H1 (cell line): ENCODE results near the gene HIPK3. TPM values are rescaled to one million over a fixed set of nuclear protein-coding genes. Genes with fewer than 3 reads are reported as not detected.

Experiments used
- CTCF ChIA-PET: fragments of 300-600 bp; sonication (Branson Sonifier 250); formaldehyde crosslinking; loops from one replicate; lab custom pipeline; 2021; ENCODE audit not compliant: partially characterized antibody; lab: Charles Lee
- POLR2A ChIA-PET: fragments of 300-600 bp; sonication (Branson Sonifier 250); formaldehyde crosslinking; loops from one replicate; lab custom pipeline; 2021; ENCODE audit warnings: inconsistent platforms; ENCODE audit not compliant: partially characterized antibody; lab: Charles Lee
- DNase-seq, 2 experiments: peaks; one replicate each; pipeline versions ENCODE4 v3.0.0 to v3.0.0-alpha.2; 2010 to 2022; ENCODE audit warnings: low spot score in 2 of 2, low read depth in 1 of 2, mixed read lengths in 1 of 2
- FAIRE-seq: peaks from 2 replicates; lab custom pipeline; 2011; peaks lifted over from hg19 to GRCh38; lab: Jason Lieb, UNC
- H2AFZ ChIP-seq: 2 replicates; pipeline ENCODE4 v1.8.1; 2012; ENCODE audit warnings: low read length, inconsistent platforms
- H2AK5ac ChIP-seq: 2 replicates; pipeline ENCODE4 v1.6.1; 2013; ENCODE audit warnings: low read depth, low read length
- H2BK120ac ChIP-seq: replicated peaks from 2 replicates; pipeline ENCODE3; 2013; ENCODE audit warnings: low read depth, low read length, inconsistent platforms
- H2BK12ac ChIP-seq: 2 replicates; pipeline ENCODE4 v1.6.1; 2013; ENCODE audit warnings: low read depth, low read length
- H2BK15ac ChIP-seq: 2 replicates; pipeline ENCODE4 v1.6.1; 2013; ENCODE audit warnings: low read length
- H2BK20ac ChIP-seq: 2 replicates; pipeline ENCODE4 v1.6.1; 2013; ENCODE audit warnings: low read length
- H2BK5ac ChIP-seq: 2 replicates; pipeline ENCODE4 v1.6.1; 2013; ENCODE audit warnings: low read depth, low read length
- H3K14ac ChIP-seq: 2 replicates; pipeline ENCODE4 v1.6.1; 2013; ENCODE audit warnings: inconsistent platforms; ENCODE audit not compliant: insufficient read length
- H3K18ac ChIP-seq: 2 replicates; pipeline ENCODE4 v1.6.1; 2013; ENCODE audit warnings: low read length; ENCODE audit errors: extremely low read depth
- H3K23ac ChIP-seq: 2 replicates; pipeline ENCODE4 v1.6.1; 2013; ENCODE audit warnings: inconsistent platforms; ENCODE audit not compliant: insufficient read length
- H3K23me2 ChIP-seq: 2 replicates; pipeline ENCODE4 v1.6.1; 2013; ENCODE audit warnings: low read depth, low read length
- H3K27ac ChIP-seq: 2 replicates; pipeline ENCODE4 v1.6.1; 2011; ENCODE audit warnings: low read depth, low read length, inconsistent platforms
- H3K27me3 ChIP-seq, 4 experiments: replicated peaks in 1 of 4; 1 replicate in 1 of 4; 2 replicates in 3 of 4; pipeline versions ENCODE4 v1.6.1 to v1.8.1; 2011 to 2013; ENCODE audit warnings: low read length in 3 of 4, mild to moderate bottlenecking in 3 of 4, inconsistent platforms in 2 of 4, mixed read lengths in 2 of 4, moderate library complexity in 1 of 4; ENCODE audit not compliant: control insufficient read depth in 3 of 4, insufficient read depth in 3 of 4; ENCODE audit errors: extremely low read depth in 1 of 4
- H3K36me3 ChIP-seq, 4 experiments: 2 replicates each; pipeline versions ENCODE4 v1.6.1 to v1.8.1; 2011 to 2013; ENCODE audit warnings: mild to moderate bottlenecking in 4 of 4, low read length in 3 of 4, moderate library complexity in 2 of 4, control low read depth in 1 of 4, inconsistent platforms in 1 of 4; ENCODE audit not compliant: insufficient read depth in 4 of 4, control insufficient read depth in 2 of 4
- H3K4ac ChIP-seq: replicated peaks from 2 replicates; pipeline ENCODE3; 2013; ENCODE audit warnings: low read length, low read depth, mixed read lengths, inconsistent platforms; ENCODE audit not compliant: insufficient read length
- H3K4me1 ChIP-seq, 4 experiments: replicated peaks in 1 of 4; 1 replicate in 1 of 4; 2 replicates in 3 of 4; pipeline versions ENCODE4 v1.6.1 to v1.8.1; 2011 to 2013; ENCODE audit warnings: low read length in 3 of 4, inconsistent platforms in 2 of 4, mixed read lengths in 1 of 4; ENCODE audit not compliant: insufficient read depth in 4 of 4, control insufficient read depth in 3 of 4
- H3K4me2 ChIP-seq, 2 experiments: 2 replicates each; pipeline versions ENCODE4 v1.6.1 to v1.8.1; 2011 to 2013; ENCODE audit warnings: low read depth in 2 of 2, low read length in 2 of 2, control low read depth in 1 of 2, inconsistent platforms in 1 of 2, mild to moderate bottlenecking in 1 of 2; ENCODE audit not compliant: insufficient read depth in 1 of 2
- H3K4me3 ChIP-seq, 4 experiments: fragments of 200-600, 300-600 bp in 1 of 4; sonication (generic), shearing (Covaris generic), sonication (Bioruptor Twin) in 1 of 4; 2 replicates each; pipeline versions ENCODE4 v1.5.1 to v1.8.1; 2011 to 2016; ENCODE audit warnings: low read length in 4 of 4, low read depth in 3 of 4, control low read depth in 2 of 4, inconsistent platforms in 2 of 4, mild to moderate bottlenecking in 2 of 4, mixed read lengths in 1 of 4, moderate library complexity in 1 of 4; ENCODE audit not compliant: insufficient read depth in 2 of 4; ENCODE audit errors: extremely low read depth in 1 of 4
- H3K56ac ChIP-seq: replicated peaks from 2 replicates; pipeline ENCODE3; 2013; ENCODE audit warnings: low read depth, mild to moderate bottlenecking, mixed read lengths, low read length, inconsistent platforms; ENCODE audit not compliant: insufficient read length
- H3K79me1 ChIP-seq: 2 replicates; pipeline ENCODE4 v1.6.1; 2013; ENCODE audit warnings: low read depth, low read length, control low read depth
- H3K79me2 ChIP-seq, 2 experiments: 2 replicates each; pipeline versions ENCODE4 v1.6.1 to v1.8.1; 2012 to 2013; ENCODE audit warnings: low read length in 2 of 2, mild to moderate bottlenecking in 2 of 2, inconsistent platforms in 1 of 2; ENCODE audit not compliant: insufficient read depth in 2 of 2, control insufficient read depth in 1 of 2
- H3K9ac ChIP-seq, 4 experiments: replicated peaks in 1 of 4; 1 replicate in 1 of 4; 2 replicates in 3 of 4; pipeline versions ENCODE4 v1.6.1 to v1.8.1; 2011 to 2013; ENCODE audit warnings: low read depth in 3 of 4, low read length in 3 of 4, control low read depth in 2 of 4, mild to moderate bottlenecking in 2 of 4, moderate library complexity in 2 of 4, inconsistent platforms in 1 of 4; ENCODE audit errors: extremely low read depth in 1 of 4
- H3K9me3 ChIP-seq, 2 experiments: 2 replicates each; pipeline versions ENCODE4 v1.6.1 to v1.8.1; 2012 to 2013; ENCODE audit warnings: mild to moderate bottlenecking in 2 of 2, moderate library complexity in 2 of 2, control low read depth in 1 of 2, inconsistent platforms in 1 of 2, low read depth in 1 of 2, low read length in 1 of 2, mixed read lengths in 1 of 2; ENCODE audit not compliant: insufficient read depth in 2 of 2
- H4K20me1 ChIP-seq, 2 experiments: replicated peaks in 1 of 2; 2 replicates each; pipeline versions ENCODE3 to v1.8.1; 2011 to 2013; ENCODE audit warnings: inconsistent platforms in 2 of 2, low read length in 2 of 2, mild to moderate bottlenecking in 1 of 2; ENCODE audit not compliant: insufficient read depth in 2 of 2, control insufficient read depth in 1 of 2
- H4K5ac ChIP-seq: 2 replicates; pipeline ENCODE4 v1.6.1; 2013; ENCODE audit warnings: low read length, low read depth, mixed read lengths, inconsistent platforms; ENCODE audit not compliant: insufficient read length
- H4K8ac ChIP-seq: 2 replicates; pipeline ENCODE4 v1.8.0; 2013; ENCODE audit warnings: mild to moderate bottlenecking, moderate library complexity, low read length, inconsistent platforms; ENCODE audit not compliant: insufficient read depth; ENCODE audit errors: extremely low read depth
- H4K91ac ChIP-seq: replicated peaks from 2 replicates; pipeline ENCODE3; 2013; ENCODE audit warnings: low read length, mixed read lengths, inconsistent platforms; ENCODE audit not compliant: insufficient read length
- GTF2F1 ChIP-seq: IDR thresholded peaks from 2 replicates; pipeline ENCODE4 v1.6.1; 2012; ENCODE audit warnings: low read depth, low read length, improper control_type of control experiment, borderline replicate concordance
- KDM4A ChIP-seq: IDR thresholded peaks from one replicate; pipeline ENCODE4 v1.7.1; 2012; ENCODE audit warnings: low read depth, mild to moderate bottlenecking, moderate library complexity, low read length, inconsistent platforms; ENCODE audit not compliant: severe bottlenecking
- MAFK ChIP-seq: IDR thresholded peaks from 2 replicates; pipeline ENCODE4 v1.6.1; 2012; ENCODE audit warnings: low read depth, mild to moderate bottlenecking, improper control_type of control experiment, low read length
- NRF1 ChIP-seq: IDR thresholded peaks from 2 replicates; pipeline ENCODE4 v1.6.1; 2011; ENCODE audit warnings: mild to moderate bottlenecking, low read depth, low read length, improper control_type of control experiment
- POLR2AphosphoS5 ChIP-seq: IDR thresholded peaks from 2 replicates; pipeline ENCODE4 v1.6.1; 2011; ENCODE audit warnings: low read depth, low read length
- POU5F1 ChIP-seq: IDR thresholded peaks from 2 replicates; pipeline ENCODE4 v1.6.1; 2011; ENCODE audit warnings: low read depth, mild to moderate bottlenecking, low read length, moderate library complexity
- RAD21 ChIP-seq, 2 experiments: IDR thresholded peaks in 1 of 2; conservative IDR thresholded peaks in 1 of 2; 2 replicates each; pipeline ENCODE4 v1.6.1; 2011; ENCODE audit warnings: low read depth in 2 of 2, low read length in 2 of 2, improper control_type of control experiment in 1 of 2, inconsistent platforms in 1 of 2, mild to moderate bottlenecking in 1 of 2, moderate library complexity in 1 of 2
- RBBP5 ChIP-seq: IDR thresholded peaks from 2 replicates; pipeline ENCODE4 v1.7.1; 2012; ENCODE audit warnings: low read depth, mild to moderate bottlenecking, inconsistent platforms, low read length, moderate library complexity, borderline replicate concordance
- SAP30 ChIP-seq: fragments of 300-600 bp; sonication (generic); IDR thresholded peaks from 2 replicates; pipeline ENCODE4 v1.7.1; 2012; ENCODE audit warnings: low read length, moderate library complexity, mild to moderate bottlenecking, inconsistent platforms; ENCODE audit not compliant: insufficient read depth, insufficient replicate concordance
- TAF7 ChIP-seq: optimal IDR thresholded peaks from 2 replicates; pipeline ENCODE3; 2011; ENCODE audit warnings: low read depth, mild to moderate bottlenecking, inconsistent platforms, low read length, moderate library complexity, borderline replicate concordance
- WGBS, 2 experiments: shearing (Covaris generic) in 1 of 2; methylation state at CpG; one replicate each; pipeline versions ENCODE4 v1.1.6 to v1.1.7; 2013 to 2015; ENCODE audit warnings: low lambda C conversion rate in 2 of 2, mixed read lengths in 2 of 2, inconsistent platforms in 1 of 2, low coverage in 1 of 2, missing lambda C conversion rate in 1 of 2; ENCODE audit not compliant: insufficient replicate concordance in 2 of 2, insufficient coverage in 1 of 2, insufficient read length in 1 of 2; ENCODE audit errors: extremely low coverage in 1 of 2, missing lambda C conversion rate in 1 of 2; 5-methylcytosine and 5-hydroxymethylcytosine counted together
- polyA plus RNA-seq, 7 experiments: library from polyadenylated mRNA; depleted of rRNA in 3 of 7; stranded (reverse) in 5 of 7; unstranded in 2 of 7; fragments of >200 nt in 5 of 7; fragments of 200-250 nt in 2 of 7; gene quantifications; 1 replicate in 5 of 7; 2 replicates in 1 of 7; 4 replicates in 1 of 7; pipeline versions ENCODE4 v1.2.1 to v1.2.3, GENCODE V29; 2011 to 2013; ENCODE audit warnings: missing spikeins in 2 of 7, mixed read lengths in 2 of 7
- total RNA-seq: library from RNA; stranded (reverse); fragmentation: NEBNext Ultra II Directional; extraction: Animal tissue kit (Norgen Biotek cat#: 25700); gene quantifications from 2 replicates; pipeline ENCODE4 v1.2.1, GENCODE V29; 2021

HIPK3 gene
- total and polyA plus RNA-seq, 2 of the 8 experiments (the other 6 are each of a cell fraction or from before 2014, with no cell fraction given) = 5.0 to 22.3 TPM

- H3K27me3 ChIP-seq = no peaks in the 10 kb centered on the region
- H3K18ac ChIP-seq = no peak overlapping the region
- no peak overlapping the region for H3K4ac ChIP-seq
- no peak overlapping the region for H3K9ac ChIP-seq
- DNase-seq (no peak), FAIRE-seq (no peak)
- H3K4me1 ChIP-seq = no peaks in the 10 kb centered on the region
- H4K8ac ChIP-seq = no peak overlapping the region
- 0 to 45% methylated on average over 1 to 2 of the region's 2 CpGs for WGBS, 2 experiments
- no peak overlapping the region for H2BK5ac ChIP-seq
- no peak overlapping the region for H2BK12ac ChIP-seq
- no peak overlapping the region for H2AFZ ChIP-seq
- ChIA-PET POLR2A (no interaction called here), CTCF (interaction anchor here (0.6 kb wide), 1 partner anchor 385 kb away, joined by 3 read pairs; no protein-coding TSS in a partner anchor)
- H3K36me3 ChIP-seq = no peaks in the 10 kb centered on the region
- no peak overlapping the region for H3K4me2 ChIP-seq
- no peak overlapping the region for H4K91ac ChIP-seq
- no peaks in the 10 kb centered on the region for H4K20me1 ChIP-seq
- no peak overlapping the region for H2BK120ac ChIP-seq
- H3K79me1 ChIP-seq = no peaks in the 10 kb centered on the region
- no peaks in the 10 kb centered on the region for H3K9me3 ChIP-seq
- H2AK5ac ChIP-seq = no peak overlapping the region
- no peak overlapping the region for H4K5ac ChIP-seq
- no peak overlapping the region for H3K27ac ChIP-seq
- H3K79me2 ChIP-seq = no peaks in the 10 kb centered on the region
- no peak overlapping the region for H3K56ac ChIP-seq
- no peaks in the 10 kb centered on the region for H3K23me2 ChIP-seq
- H2BK15ac ChIP-seq = no peak overlapping the region
- H3K14ac ChIP-seq = no peak overlapping the region
- H3K23ac ChIP-seq = no peak overlapping the region
- no peak overlapping the region for H2BK20ac ChIP-seq
- no peak overlapping the region for H3K4me3 ChIP-seq
- TF ChIP-seq RAD21 (IDR thresholded peaks at IDR 0.05 in 1 of 2, conservative IDR thresholded peaks at IDR 0.05 in 1 of 2; ENCODE audit: low read depth in 2 of 2, low read length in 2 of 2) = no peak
- no peak for TF ChIP-seq NRF1
- no peak for TF ChIP-seq POU5F1
- TF ChIP-seq GTF2F1 = no peak
- no peak for TF ChIP-seq SAP30
- no peak for TF ChIP-seq KDM4A
- TF ChIP-seq POLR2AphosphoS5 = no peak
- no peak for TF ChIP-seq MAFK
- no peak for TF ChIP-seq TAF7
- no peak for TF ChIP-seq RBBP5
These were observed 42.4 kb upstream of the HIPK3 start for GRCh38 chr11:33214767-33215166.
